ENCODE results near the gene IL23R. TPM values are rescaled to one million over a fixed set of nuclear protein-coding genes. Genes with fewer than 3 reads are reported as not detected.

IL23R gene
- total and polyA plus RNA-seq, 8 donors: 1.3 TPM; not detected in 7

DNA sequence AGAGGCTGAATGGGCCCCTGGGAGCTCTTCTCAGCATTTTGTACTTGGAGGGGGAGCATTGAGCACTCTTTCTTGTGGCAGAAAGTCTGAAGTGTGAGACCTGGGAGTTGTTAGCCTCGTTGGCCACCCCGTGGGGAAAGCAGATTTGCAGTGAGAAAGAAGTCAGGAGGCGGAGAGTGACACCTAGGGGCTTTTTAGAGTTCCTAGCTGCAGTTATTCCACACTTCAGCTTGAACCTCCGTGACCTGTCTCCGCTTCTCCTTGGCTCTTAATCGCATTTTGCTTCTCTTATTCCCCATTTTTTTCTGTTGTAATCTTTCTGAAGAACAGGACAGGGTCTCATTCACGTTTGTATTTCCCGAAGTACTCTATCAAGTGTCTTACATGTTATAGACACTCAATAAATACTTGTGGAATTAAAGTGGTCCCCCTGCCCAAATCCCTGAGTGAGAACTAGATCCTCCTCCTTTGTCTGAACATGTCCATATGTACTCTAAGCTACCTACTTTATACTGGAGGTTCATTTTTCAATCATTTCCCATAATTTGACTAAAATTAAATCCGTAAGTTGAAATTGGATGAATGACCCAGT lies 17.0 kb upstream of the IL23R start:
- Histone ChIP-seq H3K4me3 (no peak overlapping the region), H3K27me3 (no peaks in the 10 kb centered on the region), H3K27ac (no peak overlapping the region), H3K9me3 (no peaks in the 10 kb centered on the region), H3K4me1 (peaks cover 4 to 9% (median 6%) of the 10 kb centered on the region in 4 donors), H3K36me3 (no peaks in the 10 kb centered on the region)
- peak; percentile 71 to 93 for DNase-seq
- WGBS, 5 donors: 14 to 19% (median 17%) methylated on average over 9 of the region's 9 CpGs
- intact Hi-C loops (cut with DNase I; ENCODE audit: low total_unique reads): loop anchor here (5.0 kb wide), 1 partner anchor 152 kb away; no protein-coding TSS in a partner anchor
- TF ChIP-seq POLR2A (IDR thresholded peaks at IDR 0.05) (no peak), POLR2AphosphoS5 (IDR thresholded peaks at IDR 0.05) (peak in 1 of 3 donors; percentile 42), EP300 (IDR thresholded peaks at IDR 0.05) (no peak)
- TF ChIP-seq, protein P1, sequence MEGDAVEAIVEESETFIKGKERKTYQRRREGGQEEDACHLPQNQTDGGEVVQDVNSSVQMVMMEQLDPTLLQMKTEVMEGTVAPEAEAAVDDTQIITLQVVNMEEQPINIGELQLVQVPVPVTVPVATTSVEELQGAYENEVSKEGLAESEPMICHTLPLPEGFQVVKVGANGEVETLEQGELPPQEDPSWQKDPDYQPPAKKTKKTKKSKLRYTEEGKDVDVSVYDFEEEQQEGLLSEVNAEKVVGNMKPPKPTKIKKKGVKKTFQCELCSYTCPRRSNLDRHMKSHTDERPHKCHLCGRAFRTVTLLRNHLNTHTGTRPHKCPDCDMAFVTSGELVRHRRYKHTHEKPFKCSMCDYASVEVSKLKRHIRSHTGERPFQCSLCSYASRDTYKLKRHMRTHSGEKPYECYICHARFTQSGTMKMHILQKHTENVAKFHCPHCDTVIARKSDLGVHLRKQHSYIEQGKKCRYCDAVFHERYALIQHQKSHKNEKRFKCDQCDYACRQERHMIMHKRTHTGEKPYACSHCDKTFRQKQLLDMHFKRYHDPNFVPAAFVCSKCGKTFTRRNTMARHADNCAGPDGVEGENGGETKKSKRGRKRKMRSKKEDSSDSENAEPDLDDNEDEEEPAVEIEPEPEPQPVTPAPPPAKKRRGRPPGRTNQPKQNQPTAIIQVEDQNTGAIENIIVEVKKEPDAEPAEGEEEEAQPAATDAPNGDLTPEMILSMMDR (IDR thresholded peaks at IDR 0.05): peak in 5 of 7 experiments; percentile 62 to 96 (median 71)

DNA sequence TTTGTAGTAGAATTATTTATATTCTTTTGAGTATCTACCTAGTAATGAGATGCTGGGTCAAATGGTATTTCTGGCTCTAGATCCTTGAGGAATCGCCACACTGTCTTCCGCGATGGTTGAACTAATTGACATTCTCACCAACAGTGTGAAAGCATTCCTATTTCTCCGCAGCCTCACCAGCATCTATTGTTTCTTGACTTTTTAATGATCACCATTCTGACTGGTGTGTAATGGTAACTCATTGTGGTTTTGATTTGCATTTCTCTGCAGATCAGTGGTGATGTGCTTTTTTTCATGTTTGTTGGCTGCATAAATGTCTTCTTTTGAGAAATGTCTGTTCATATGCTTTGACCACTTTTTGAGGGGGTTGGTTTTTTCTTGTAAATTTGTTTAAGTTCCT lies 15.3 kb upstream of the IL23R start:
- Histone ChIP-seq H3K27me3 (no peaks in the 10 kb centered on the region), H3K9me3 (no peaks in the 10 kb centered on the region), H3K4me3 (no peak overlapping the region), H3K36me3 (no peaks in the 10 kb centered on the region), H3K4me1 (peaks cover 4 to 9% (median 6%) of the 10 kb centered on the region in 4 donors), H3K27ac (no peak overlapping the region)
- TF ChIP-seq, protein P1 (IDR thresholded peaks at IDR 0.05): no peak
- no peak for TF ChIP-seq EP300 (IDR thresholded peaks at IDR 0.05)
- TF ChIP-seq POLR2A (IDR thresholded peaks at IDR 0.05): no peak
- TF ChIP-seq POLR2AphosphoS5 (IDR thresholded peaks at IDR 0.05): no peak
- 84 to 95% (median 94%) methylated on average over 4 of the region's 4 CpGs for WGBS, 5 donors
- DNase-seq: no peak
- intact Hi-C loops (cut with DNase I; ENCODE audit: low total_unique reads): no loop called here

DNA sequence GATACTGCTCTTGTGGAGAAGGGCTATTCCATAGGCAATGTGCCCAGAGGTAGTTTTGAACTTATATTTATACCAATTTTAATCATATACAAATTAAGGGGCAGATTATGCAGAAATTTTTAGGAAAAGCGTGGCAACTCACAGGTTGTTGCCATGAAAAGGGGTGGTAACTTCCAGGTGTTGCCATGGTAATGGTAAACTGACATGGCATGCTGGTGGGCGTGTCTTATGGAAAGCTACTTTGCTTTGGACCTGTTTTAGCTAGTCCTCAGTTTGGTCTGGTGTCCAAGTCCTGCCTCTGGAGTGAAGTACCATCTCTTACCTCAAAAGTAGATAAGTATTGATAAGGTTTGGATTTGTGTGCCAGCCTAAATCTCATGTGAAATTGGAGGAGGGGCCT lies 7.9 kb upstream of the IL23R start:
- Histone ChIP-seq H3K4me1 (no peaks in the 10 kb centered on the region), H3K27me3 (peaks cover 0 to 7% (median 0%) of the 10 kb centered on the region in 3 donors), H3K4me3 (no peak overlapping the region), H3K9me3 (no peaks in the 10 kb centered on the region), H3K27ac (no peak overlapping the region), H3K36me3 (no peaks in the 10 kb centered on the region)
- intact Hi-C loops (cut with DNase I; ENCODE audit: low total_unique reads): loop anchor here (5.0 kb wide), 1 partner anchor 396 kb away; no protein-coding TSS in a partner anchor
- TF ChIP-seq POLR2A (IDR thresholded peaks at IDR 0.05): no peak
- no peak for TF ChIP-seq EP300 (IDR thresholded peaks at IDR 0.05)
- TF ChIP-seq, protein P1 (IDR thresholded peaks at IDR 0.05): no peak
- no peak for TF ChIP-seq POLR2AphosphoS5 (IDR thresholded peaks at IDR 0.05)
- no peak for DNase-seq
- WGBS, 5 donors: 47 to 73% (median 63%) methylated on average over 2 of the region's 2 CpGs

DNA sequence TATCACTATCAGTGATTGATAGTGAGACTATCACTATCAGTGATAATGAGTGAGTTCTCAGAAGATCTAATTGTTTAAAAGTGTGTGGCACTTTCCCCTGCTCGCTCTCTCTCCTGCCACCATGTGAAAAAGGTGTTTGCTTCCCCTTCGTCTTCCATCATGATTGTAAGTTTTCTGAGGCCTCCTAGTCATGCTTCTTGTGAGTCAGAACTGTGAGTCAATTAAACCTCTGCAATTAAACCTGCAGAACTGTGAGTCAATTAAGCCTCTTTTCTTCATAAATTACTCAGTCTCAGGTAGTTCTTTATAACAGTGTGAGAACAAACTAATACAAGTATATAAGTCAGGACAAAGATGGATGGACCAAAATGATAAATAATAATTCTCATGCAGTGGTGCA lies 7.0 kb upstream of the IL23R start:
- WGBS, 5 donors: 62 to 74% (median 68%) methylated on average over 2 of the region's 2 CpGs
- Histone ChIP-seq H3K36me3 (no peaks in the 10 kb centered on the region), H3K27me3 (peaks cover 0 to 7% (median 0%) of the 10 kb centered on the region in 3 donors), H3K4me1 (no peaks in the 10 kb centered on the region), H3K27ac (no peak overlapping the region), H3K9me3 (no peaks in the 10 kb centered on the region), H3K4me3 (no peak overlapping the region)
- no peak for DNase-seq
- TF ChIP-seq POLR2A (IDR thresholded peaks at IDR 0.05): no peak
- intact Hi-C loops (cut with DNase I; ENCODE audit: low total_unique reads): loop anchor here (5.0 kb wide), 1 partner anchor 397 kb away; no protein-coding TSS in a partner anchor

DNA sequence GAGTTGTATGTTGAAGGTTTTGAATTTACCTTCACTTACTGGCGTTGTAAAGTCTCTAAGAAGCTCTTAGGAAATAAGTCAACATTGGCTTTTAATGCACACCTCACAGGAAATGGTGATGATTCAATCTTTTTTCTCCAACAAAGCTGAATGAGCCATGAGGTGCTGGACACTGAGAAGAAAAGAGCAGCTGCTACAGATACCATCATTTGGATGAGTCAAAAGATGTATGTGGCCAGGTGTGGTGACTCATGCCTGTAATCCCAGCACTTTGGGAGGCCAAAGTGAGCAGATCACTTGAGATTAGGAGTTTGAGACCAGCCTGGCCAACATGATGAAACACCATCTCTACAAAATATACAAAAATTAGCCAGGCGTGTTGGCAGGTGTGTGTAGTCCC lies 3.3 kb upstream of the IL23R start:
- Histone ChIP-seq H3K4me3 (no peak overlapping the region), H3K4me1 (no peaks in the 10 kb centered on the region), H3K27ac (no peak overlapping the region), H3K9me3 (no peaks in the 10 kb centered on the region), H3K36me3 (no peaks in the 10 kb centered on the region), H3K27me3 (no peaks in the 10 kb centered on the region)
- TF ChIP-seq POLR2A (IDR thresholded peaks at IDR 0.05) (no peak), EP300 (IDR thresholded peaks at IDR 0.05) (no peak), POLR2AphosphoS5 (IDR thresholded peaks at IDR 0.05) (no peak)
- TF ChIP-seq, protein P1 (IDR thresholded peaks at IDR 0.05): no peak
- no peak for DNase-seq
- WGBS, 5 donors: 77 to 83% (median 78%) methylated on average over 2 of the region's 2 CpGs
- intact Hi-C loops (cut with DNase I; ENCODE audit: low total_unique reads): no loop called here
